Measurements from ENCODE around the gene RRN3.
"Not testable (repeated sequence)": the region's sequence is repeated elsewhere in the genome, so short reads cannot be mapped to it uniquely, and the experiment has no call there.

The RRN3 gene

GRCh38 chr16:15093955-15094827, at the start of gene RRN3:
RRN3 (minus strand) TSS chr16:15094272; CDS start chr16:15094233, 39 bp downstream.
- DNase-seq (ENCODE audit: low read depth), result peak; percentile 75

DNA sequence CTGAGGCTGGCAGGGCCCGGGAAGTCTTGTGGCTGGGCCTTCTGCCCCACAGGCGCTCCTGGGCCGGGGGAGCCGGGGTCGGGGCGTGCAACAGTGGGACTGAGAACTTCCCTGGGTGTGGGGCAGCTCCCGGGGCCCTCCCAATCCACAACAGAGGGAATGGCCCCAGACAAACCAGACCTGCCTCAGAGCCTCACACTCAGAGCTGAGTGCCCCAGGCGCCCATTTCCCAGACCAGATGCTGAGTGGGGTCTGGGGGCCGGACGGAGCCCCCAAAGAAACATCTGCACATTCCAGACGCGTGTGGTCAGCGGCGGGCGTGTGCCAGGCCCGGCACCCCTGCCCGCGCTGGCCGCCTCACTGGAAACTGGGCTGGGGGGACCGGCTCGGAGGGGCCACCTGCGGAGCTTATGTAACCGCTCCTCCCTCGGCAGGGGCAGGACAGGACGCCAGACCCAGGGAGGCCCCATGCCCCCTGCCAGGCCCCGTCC, 49.6 kb upstream of the RRN3 start:
- not testable (repeated sequence) for DNase-seq (ENCODE audit: low read depth)

GRCh38 chr16:15142891-15143600, 49.0 kb upstream of the RRN3 start:
- DNase-seq (ENCODE audit: low read depth), result not testable (repeated sequence)

DNA sequence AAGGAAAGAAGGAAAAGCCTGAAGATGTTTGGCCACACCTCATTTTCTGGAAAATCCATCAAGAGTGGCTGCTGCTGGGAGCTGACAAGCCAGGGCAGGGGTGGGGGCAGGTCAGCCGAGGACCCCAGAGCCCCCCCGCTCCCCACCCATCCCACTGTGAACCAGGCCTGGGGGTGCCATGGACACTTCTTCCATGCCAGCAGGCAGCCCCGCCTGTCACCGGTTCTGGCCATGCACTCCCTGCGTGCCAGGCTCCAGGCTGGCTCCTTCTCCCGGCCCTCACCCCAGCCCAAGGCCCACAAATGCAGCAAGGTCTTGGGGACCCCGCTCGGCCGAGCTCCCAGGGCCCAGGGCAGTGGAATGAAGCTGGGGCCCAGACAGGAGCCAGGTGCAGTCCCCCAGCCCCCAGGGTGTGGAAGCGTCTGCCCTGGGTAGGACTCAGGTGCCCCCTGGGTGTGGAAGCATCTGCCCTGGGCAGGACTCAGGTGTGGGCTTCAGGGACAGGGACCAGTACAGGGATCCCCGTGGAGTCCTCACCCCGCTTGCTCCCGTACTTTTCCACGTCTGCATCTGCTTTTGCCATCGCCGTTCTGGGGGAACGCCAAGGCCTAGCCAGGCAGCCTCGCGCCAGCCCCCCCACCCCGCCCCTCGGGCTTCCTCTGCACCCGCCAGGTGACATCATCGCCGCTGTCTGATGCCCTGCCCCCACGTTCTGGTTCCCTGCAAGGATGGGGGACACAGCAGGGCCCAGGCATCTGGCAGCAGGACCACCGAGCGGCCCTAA, 48.2 kb upstream of the RRN3 start:
- not testable (repeated sequence) for DNase-seq (ENCODE audit: low read depth)

DNA sequence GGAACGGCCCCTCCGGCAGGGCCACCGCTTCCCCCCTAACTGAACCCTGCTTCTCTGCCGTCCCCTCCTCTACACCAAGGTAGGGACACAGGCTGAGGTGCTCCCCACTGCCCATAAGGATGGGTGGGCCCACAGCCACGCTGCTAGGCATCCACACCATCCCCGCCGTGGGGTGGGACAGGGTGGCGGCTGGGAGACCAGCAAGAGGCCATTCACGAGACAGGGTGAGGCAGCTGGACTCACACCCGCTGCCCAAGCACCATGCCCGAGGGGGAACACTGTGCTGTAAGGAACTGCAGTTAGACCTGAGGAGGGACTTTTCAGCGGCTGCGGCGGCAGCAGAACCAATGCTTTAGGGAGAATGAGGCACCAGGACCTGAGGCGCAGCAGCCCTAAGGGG, 47.5 kb upstream of the RRN3 start:
- DNase-seq (ENCODE audit: low read depth), result no peak

GRCh38 chr16:15140444-15141365, 46.6 kb upstream of the RRN3 start:
- DNase-seq (ENCODE audit: low read depth), result not testable (repeated sequence)

- DNase-seq (ENCODE audit: low read depth), result not testable (repeated sequence)
Measured at GRCh38 chr16:15137514-15137913, 43.4 kb upstream of the RRN3 start.

GRCh38 chr16:15135483-15136360, 41.6 kb upstream of the RRN3 start:
- not testable (repeated sequence) for DNase-seq (ENCODE audit: low read depth)

DNA sequence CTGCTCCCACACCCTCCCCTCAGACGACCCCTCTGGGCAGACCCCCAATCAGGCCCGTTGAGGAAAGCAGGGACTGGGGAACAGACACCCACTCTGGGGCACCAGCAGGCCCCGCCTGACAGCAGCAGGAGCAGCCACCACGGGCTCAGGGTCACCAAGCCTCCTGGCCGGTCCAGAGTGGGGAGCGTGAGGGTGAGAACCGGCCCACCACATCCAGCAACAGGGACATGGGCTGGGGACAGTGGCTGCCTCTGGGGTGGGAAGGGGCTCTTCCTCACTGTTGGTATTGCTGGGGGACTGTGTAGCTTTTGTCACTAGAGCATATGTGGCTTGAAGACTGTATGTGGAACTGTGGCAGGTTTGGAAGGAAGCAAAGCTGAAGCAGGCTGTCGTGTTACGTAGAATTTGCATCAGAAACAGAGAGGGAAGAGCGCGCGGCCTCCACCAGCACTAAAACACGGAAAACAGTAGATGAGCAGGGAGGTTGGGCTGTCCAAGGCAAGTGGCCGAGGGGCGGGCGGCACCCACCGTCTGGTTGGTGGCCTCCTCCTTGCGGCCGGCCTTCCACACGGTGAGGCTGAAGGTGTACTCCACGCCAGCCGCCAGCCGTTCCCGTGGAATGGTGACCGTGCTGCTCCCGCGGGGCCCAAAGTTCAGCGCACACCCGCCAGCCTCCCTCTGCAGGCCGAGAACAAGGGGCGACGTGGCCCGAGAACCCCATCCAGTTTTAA, 40.8 kb upstream of the RRN3 start:
- not testable (repeated sequence) for DNase-seq (ENCODE audit: low read depth)

DNA sequence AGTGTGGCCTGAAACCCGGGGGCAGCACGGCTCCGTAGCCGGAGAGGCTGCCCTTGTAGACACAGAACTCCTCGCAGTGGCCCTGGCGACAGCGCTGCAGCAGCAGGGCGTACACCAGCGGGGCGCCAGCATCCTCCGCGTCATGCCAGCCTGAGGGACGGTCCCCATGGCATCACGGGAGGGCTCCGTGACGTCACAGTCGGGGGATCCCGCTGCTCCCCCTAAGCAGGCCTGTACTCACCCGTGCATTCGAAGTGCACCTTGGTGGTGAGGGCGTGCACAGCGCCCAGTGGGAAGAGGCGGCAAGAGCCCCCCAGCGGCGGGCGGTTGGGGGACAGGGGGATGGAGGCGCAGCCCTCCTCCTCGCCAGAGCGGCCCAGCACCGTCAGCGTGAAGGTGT, 39.5 kb upstream of the RRN3 start:
- not testable (repeated sequence) for DNase-seq (ENCODE audit: low read depth)

- not testable (repeated sequence) for DNase-seq (ENCODE audit: low read depth)
Measured at GRCh38 chr16:15132719-15133428, 38.8 kb upstream of the RRN3 start.

DNA sequence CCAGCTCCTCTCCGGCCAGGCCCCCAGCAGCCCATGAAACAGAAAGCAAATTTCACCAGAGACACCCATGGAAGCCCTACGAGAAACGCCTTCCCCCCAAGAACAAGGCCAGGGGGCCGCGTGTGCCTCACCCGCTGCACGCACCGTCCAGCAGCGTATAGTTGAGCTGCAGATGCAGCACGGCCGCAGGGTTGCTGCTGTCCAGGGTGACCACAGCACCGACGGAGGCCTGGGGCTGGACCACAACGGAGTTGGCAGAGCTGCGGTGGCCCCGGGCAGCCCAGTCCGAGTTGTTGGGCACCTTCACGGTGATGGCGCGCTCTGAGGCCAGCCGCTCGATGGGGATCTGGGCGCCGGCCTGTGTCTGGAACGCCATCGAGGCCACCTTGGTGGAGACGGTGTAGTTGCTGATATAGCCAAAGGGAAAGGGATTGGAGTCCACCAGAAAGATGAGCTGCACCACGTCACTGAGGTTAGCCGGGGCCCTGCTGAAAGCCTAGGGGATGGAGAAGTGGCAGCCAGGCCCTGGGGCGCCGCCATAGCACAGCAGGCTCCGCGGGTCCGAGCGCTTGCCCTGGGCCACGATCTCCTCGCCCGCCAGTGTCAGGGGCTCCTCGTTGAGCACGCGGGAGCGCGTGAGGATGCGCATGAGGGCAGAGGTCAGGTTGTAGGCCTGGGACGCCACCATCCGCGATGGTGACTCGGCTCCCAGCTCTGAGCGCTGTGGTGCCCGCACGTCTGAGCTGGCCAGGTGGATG, 37.0 kb upstream of the RRN3 start:
- DNase-seq (ENCODE audit: low read depth), result not testable (repeated sequence)

- not testable (repeated sequence) for DNase-seq (ENCODE audit: low read depth)
Measured at GRCh38 chr16:15130256-15130932, 36.3 kb upstream of the RRN3 start.

DNA sequence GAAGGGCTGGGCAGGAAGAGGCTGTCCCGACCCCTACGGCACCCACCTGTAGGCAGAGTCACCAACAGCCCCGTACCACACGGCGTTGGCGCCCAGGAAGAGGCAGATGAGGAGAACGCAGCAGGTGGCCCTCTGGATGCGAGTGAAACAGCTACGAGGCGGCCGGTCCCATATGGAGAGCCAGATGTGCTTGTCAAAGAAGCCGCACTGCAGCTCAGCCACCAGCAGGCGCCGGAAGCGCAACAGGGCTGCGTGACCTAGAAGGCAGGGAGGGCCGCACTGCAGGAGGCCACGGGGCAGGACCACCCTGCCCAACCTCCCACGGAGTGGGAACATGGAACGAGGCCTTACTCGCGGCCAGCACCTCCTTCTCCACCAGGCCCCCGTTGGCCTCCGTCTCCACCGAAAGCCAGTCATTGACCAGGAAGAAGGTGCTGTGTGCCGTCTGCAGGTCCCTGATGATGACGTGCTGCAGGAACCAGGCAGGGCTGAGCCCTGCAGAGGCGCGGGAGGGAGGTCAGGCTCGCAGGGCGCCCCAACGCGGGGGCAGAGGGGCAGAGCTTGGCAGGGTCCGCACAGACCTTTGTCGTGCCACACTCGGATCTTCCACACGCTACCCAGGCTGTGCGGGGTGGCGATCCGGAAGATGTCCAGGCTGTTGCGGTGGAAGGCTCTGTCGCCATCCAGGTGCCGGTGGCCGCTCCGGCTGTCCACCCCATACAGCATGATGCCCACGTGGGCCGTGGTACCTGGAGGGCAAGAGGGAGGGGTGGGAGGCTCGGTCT, 33.8 kb upstream of the RRN3 start:
- not testable (repeated sequence) for DNase-seq (ENCODE audit: low read depth)

GRCh38 chr16:15100372-15100987, 6.4 kb upstream of the RRN3 start:
- DNase-seq (ENCODE audit: low read depth), result not testable (repeated sequence)

- DNase-seq (ENCODE audit: low read depth), result not testable (repeated sequence)
Measured at GRCh38 chr16:15099366-15099909, 5.4 kb upstream of the RRN3 start.

Data from stimulated activated CD4-positive, alpha-beta T cell treated with anti-CD3 and anti-CD28 coated beads, Interleukin-2, amount 100 ng/mL, for 4 hours (primary cell).